ENCODE results near the gene ZNF846. TPM values are rescaled to one million over a fixed set of nuclear protein-coding genes. Genes with fewer than 3 reads are reported as not detected.
A peak's percentile ranks its signal among the peaks of the same experiment; 100 is the strongest.

ZNF846 gene
- total RNA-seq, 1 experiment from 2014 or later, result 11.2 TPM

GRCh38 chr19:9818175-9818733 lies 49.7 kb upstream of the ZNF846 start (continued):
- TF ChIP-seq ZNF512 (CRISPR knock-in tag; IDR thresholded peaks at IDR 0.05; ENCODE audit: borderline replicate concordance) (no peak), ZNF423 (CRISPR knock-in tag; IDR thresholded peaks at IDR 0.05) (no peak), CTCF (IDR thresholded peaks at IDR 0.05) (no peak), FOXP4 (CRISPR knock-in tag; IDR thresholded peaks at IDR 0.05) (0 out of 2 replicates have a peak, but pooled peaks have one; percentile 65), ZNF416 (CRISPR knock-in tag; IDR thresholded peaks at IDR 0.05) (no peak), E2F1 (CRISPR knock-in tag; IDR thresholded peaks at IDR 0.05) (no peak), SP1 (CRISPR knock-in tag; conservative IDR thresholded peaks at IDR 0.05) (0 out of 2 replicates have a peak, but pooled peaks have one; percentile 8), NFYB (CRISPR knock-in tag; conservative IDR thresholded peaks at IDR 0.05; ENCODE audit: low read depth) (no peak)

- ChIA-PET POLR2A (no interaction called here), CTCF (no interaction called here)
- Mint-ChIP-seq H3K27me3 (ENCODE audit: low read depth) (no peaks in the 10 kb centered on the region), H3K36me3 (peaks cover 39% of the 10 kb centered on the region), H3K9me3 (peaks cover 13% of the 10 kb centered on the region), H3K4me1 (no peaks in the 10 kb centered on the region), H3K27ac (no peak overlapping the region), H3K4me3 (no peak overlapping the region)
- no peak for ATAC-seq
- TF ChIP-seq SOX15 (CRISPR knock-in tag; IDR thresholded peaks at IDR 0.05) (no peak), E2F1 (CRISPR knock-in tag; IDR thresholded peaks at IDR 0.05) (no peak), KAT7 (CRISPR knock-in tag; IDR thresholded peaks at IDR 0.05; ENCODE audit: borderline replicate concordance) (no peak), TCF7 (CRISPR knock-in tag; IDR thresholded peaks at IDR 0.05; ENCODE audit: low read depth) (no peak), USF2 (CRISPR knock-in tag; IDR thresholded peaks at IDR 0.05) (no peak), ERG (CRISPR knock-in tag; IDR thresholded peaks at IDR 0.05) (no peak), HMGA2 (CRISPR knock-in tag; IDR thresholded peaks at IDR 0.05) (no peak)
- DNase-seq (ENCODE audit: low spot score), result no peak
These were observed 42.6 kb upstream of the ZNF846 start for GRCh38 chr19:9811139-9811538.

Measured in WTC11 (cell line).